ENCODE measurements around the gene ECI1.

DNA sequence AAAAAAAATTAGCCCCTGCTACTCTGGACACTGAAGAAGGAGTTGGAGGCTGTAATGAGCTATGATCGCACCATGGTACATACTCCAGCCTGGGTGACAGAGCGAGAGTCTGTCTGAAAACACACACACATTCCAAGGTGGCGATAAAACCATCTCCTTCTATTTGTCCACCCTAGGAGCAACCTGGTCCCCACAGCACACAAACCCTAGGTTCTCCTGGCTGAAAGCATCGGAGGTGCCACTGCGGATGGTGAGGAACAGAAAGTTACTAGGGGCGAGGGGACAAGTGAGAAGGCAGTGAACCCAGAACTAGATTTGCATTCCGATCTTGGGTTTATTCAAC is 1.4 kb upstream of the ECI1 start:
- TF ChIP-seq, protein P1, sequence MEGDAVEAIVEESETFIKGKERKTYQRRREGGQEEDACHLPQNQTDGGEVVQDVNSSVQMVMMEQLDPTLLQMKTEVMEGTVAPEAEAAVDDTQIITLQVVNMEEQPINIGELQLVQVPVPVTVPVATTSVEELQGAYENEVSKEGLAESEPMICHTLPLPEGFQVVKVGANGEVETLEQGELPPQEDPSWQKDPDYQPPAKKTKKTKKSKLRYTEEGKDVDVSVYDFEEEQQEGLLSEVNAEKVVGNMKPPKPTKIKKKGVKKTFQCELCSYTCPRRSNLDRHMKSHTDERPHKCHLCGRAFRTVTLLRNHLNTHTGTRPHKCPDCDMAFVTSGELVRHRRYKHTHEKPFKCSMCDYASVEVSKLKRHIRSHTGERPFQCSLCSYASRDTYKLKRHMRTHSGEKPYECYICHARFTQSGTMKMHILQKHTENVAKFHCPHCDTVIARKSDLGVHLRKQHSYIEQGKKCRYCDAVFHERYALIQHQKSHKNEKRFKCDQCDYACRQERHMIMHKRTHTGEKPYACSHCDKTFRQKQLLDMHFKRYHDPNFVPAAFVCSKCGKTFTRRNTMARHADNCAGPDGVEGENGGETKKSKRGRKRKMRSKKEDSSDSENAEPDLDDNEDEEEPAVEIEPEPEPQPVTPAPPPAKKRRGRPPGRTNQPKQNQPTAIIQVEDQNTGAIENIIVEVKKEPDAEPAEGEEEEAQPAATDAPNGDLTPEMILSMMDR (IDR thresholded peaks at IDR 0.05), result no peak
- TF ChIP-seq EP300 (IDR thresholded peaks at IDR 0.05) (no peak), POLR2A (IDR thresholded peaks at IDR 0.05) (no peak)

All from tibial nerve (tissue), 4 donors.